Naive thymus-derived CD4-positive, alpha-beta T cell (primary cell): Measurements from ENCODE around the gene COX19. TPM values are rescaled to one million over a fixed set of nuclear protein-coding genes. Genes with fewer than 3 reads are reported as not detected.

Source experiments
- ATAC-seq: fragments of 150-1000 bp; cut with Tn5 transposase; 2 replicates; pipeline ENCODE4 v1.10.0; 2021; ENCODE audit warnings: mild to moderate bottlenecking, moderate library complexity
- CTCF ChIA-PET: fragments of 350-600 bp; sonication (Branson Sonifier 250); formaldehyde crosslinking; loops from one replicate; lab custom pipeline; 2021; ENCODE audit warnings: antibody characterized with exemption; lab: Charles Lee
- POLR2A ChIA-PET: fragments of 350-600 bp; sonication (Branson Sonifier 250); formaldehyde crosslinking; loops from one replicate; lab custom pipeline; 2021; ENCODE audit warnings: antibody characterized with exemption, inconsistent platforms; lab: Charles Lee
- DNase-seq, 9 donors: peaks; one replicate each; pipeline versions ENCODE4 v3.0.0 to v3.0.0-alpha.2; 2020 to 2022; ENCODE audit warnings: mixed read lengths in 1 of 9
- H3K27ac ChIP-seq: one replicate; pipeline ENCODE4 v1.7.0; 2013; ENCODE audit warnings: mild to moderate bottlenecking, low read depth, low read length, moderate library complexity
- H3K27me3 ChIP-seq, 2 donors: one replicate each; pipeline ENCODE4 v1.7.0; 2013; ENCODE audit warnings: low read length in 2 of 2, mild to moderate bottlenecking in 2 of 2, moderate library complexity in 2 of 2; ENCODE audit not compliant: control insufficient read depth in 2 of 2, insufficient read depth in 2 of 2
- H3K36me3 ChIP-seq, 3 experiments: 1 replicate in 2 of 3; 2 replicates in 1 of 3; pipeline ENCODE4 v1.7.0; 2013; ENCODE audit warnings: low read length in 3 of 3, mild to moderate bottlenecking in 3 of 3, moderate library complexity in 1 of 3; ENCODE audit not compliant: insufficient read depth in 3 of 3, control insufficient read depth in 2 of 3
- H3K4me1 ChIP-seq, 2 donors: one replicate each; pipeline ENCODE4 v1.7.0; 2013; ENCODE audit warnings: low read length in 2 of 2, mild to moderate bottlenecking in 2 of 2, moderate library complexity in 1 of 2; ENCODE audit not compliant: control insufficient read depth in 2 of 2, insufficient read depth in 2 of 2
- H3K4me3 ChIP-seq: 2 replicates; pipeline ENCODE4 v1.7.0; 2013; ENCODE audit warnings: mild to moderate bottlenecking, low read length
- H3K9me3 ChIP-seq, 3 experiments: 1 replicate in 2 of 3; 2 replicates in 1 of 3; pipeline ENCODE4 v1.7.0; 2013; ENCODE audit warnings: low read length in 3 of 3; ENCODE audit not compliant: control insufficient read depth in 2 of 3
- H3K27ac Mint-ChIP-seq, 9 donors: one replicate each; pipeline ENCODE4 v1.8.0; 2020 to 2022; ENCODE audit warnings: mixed read lengths in 9 of 9, mild to moderate bottlenecking in 8 of 9, moderate library complexity in 5 of 9, inconsistent platforms in 2 of 9
- H3K27me3 Mint-ChIP-seq, 5 donors: one replicate each; pipeline ENCODE4 v1.8.0; 2021 to 2022; ENCODE audit warnings: mixed read lengths in 5 of 5, mild to moderate bottlenecking in 1 of 5
- H3K36me3 Mint-ChIP-seq, 5 donors: one replicate each; pipeline ENCODE4 v1.8.0; 2020 to 2022; ENCODE audit warnings: mixed read lengths in 5 of 5, mild to moderate bottlenecking in 3 of 5, inconsistent platforms in 1 of 5
- H3K4me1 Mint-ChIP-seq, 7 donors: one replicate each; pipeline ENCODE4 v1.8.0; 2020 to 2022; ENCODE audit warnings: mixed read lengths in 7 of 7, mild to moderate bottlenecking in 3 of 7, inconsistent platforms in 1 of 7
- H3K4me3 Mint-ChIP-seq, 10 donors: one replicate each; pipeline ENCODE4 v1.8.0; 2020 to 2022; ENCODE audit warnings: mild to moderate bottlenecking in 10 of 10, mixed read lengths in 10 of 10, moderate library complexity in 6 of 10, inconsistent platforms in 2 of 10
- H3K9me3 Mint-ChIP-seq, 11 donors: one replicate each; pipeline ENCODE4 v1.8.0; 2020 to 2022; ENCODE audit warnings: mixed read lengths in 11 of 11, mild to moderate bottlenecking in 4 of 11, inconsistent platforms in 1 of 11, moderate library complexity in 1 of 11
- intact Hi-C, 2 donors: fragments of 100-400 bp; cut with micrococcal nuclease; formaldehyde crosslinking; loops; one replicate each; pipeline ENCODE4 v1.15.1; 2023
- polyA plus RNA-seq, 2 donors: library from polyadenylated mRNA; unstranded; fragments of 300-500 nt; fragmentation: Illumina TruSeq; gene quantifications; one replicate each; pipeline ENCODE4 v1.2.3, GENCODE V29; 2021
- total RNA-seq, 6 experiments: library from RNA in 5 of 6; stranded (reverse) in 5 of 6; gene quantifications; 1 replicate in 5 of 6; 2 replicates in 1 of 6; pipeline ENCODE4 v1.2.3 and lab custom pipeline; 2021 to 2026

Gene COX19
- total and polyA plus RNA-seq, 7 experiments from 2014 or later = 18.3 to 48.2 (median 45.1) TPM

- DNase-seq (no peak), ATAC-seq (no peak)
- Mint-ChIP-seq H3K36me3 (peaks cover 0 to 11% (median 0%) of the 10 kb centered on the region in 5 donors), H3K4me3 (no peak overlapping the region), H3K27ac (no peak overlapping the region), H3K4me1 (peaks cover 10 to 22% (median 15%) of the 10 kb centered on the region in 7 donors), H3K9me3 (peaks cover 0 to 4% (median 0%) of the 10 kb centered on the region in 11 donors), H3K27me3 (no peaks in the 10 kb centered on the region)
- Histone ChIP-seq H3K4me3 (no peak overlapping the region), H3K27ac (no peak overlapping the region), H3K4me1 (peaks cover 5 to 10% of the 10 kb centered on the region in 2 donors), H3K36me3 (peaks cover 0 to 21% (median 0%) of the 10 kb centered on the region in 3 experiments), H3K27me3 (no peaks in the 10 kb centered on the region), H3K9me3 (no peaks in the 10 kb centered on the region)
- intact Hi-C loops = no loop called here
- POLR2A ChIA-PET = interaction anchor here (1.3 kb wide), 1 partner anchor 31 kb away, joined by 3 read pairs; the partner anchor contains the start of gene GPR146
- CTCF ChIA-PET = interaction anchor here (1.0 kb wide), 1 partner anchor 19 kb away, joined by 3 read pairs; no protein-coding TSS in a partner anchor
Measured at GRCh38 chr7:1012716-1013095, 37.4 kb upstream of the COX19 start.

DNA sequence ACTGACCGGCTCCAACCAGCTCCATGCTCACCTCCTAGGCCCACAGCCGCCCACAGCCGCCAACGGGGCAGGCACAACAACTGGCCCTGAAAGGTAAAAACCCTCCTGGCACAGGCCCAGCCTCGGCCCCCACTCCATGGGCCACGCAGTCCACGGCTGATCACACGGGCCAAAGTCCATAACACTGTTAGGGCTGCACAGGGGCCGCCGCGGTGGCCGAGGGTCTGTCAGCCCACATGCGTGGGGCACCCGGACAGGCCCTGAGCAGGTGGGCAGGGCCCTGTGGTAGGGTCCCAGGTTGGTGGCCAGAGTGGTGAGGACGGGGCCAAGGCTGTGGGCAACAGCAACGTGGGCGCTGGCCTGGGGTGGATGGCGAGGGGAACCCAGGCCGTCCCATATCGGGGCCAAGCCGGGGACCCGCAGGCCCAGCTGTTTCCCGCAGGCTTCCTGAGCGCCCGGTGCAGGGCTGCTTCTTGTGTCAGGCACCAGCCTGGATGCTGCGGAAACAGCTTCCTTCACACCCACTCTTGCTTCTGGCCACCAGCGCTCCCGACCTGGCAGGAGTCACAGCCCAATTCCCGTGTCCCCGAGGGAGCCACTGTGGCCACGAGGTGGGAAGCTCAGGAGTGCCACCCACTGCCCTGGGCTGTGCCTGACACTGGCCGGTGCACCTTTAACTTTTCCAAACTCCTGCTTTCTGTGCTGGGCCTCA, 36.8 kb upstream of the COX19 start:
- H3K27ac Mint-ChIP-seq = peak overlapping the region in 1 of 9 donors; percentile 83

DNA sequence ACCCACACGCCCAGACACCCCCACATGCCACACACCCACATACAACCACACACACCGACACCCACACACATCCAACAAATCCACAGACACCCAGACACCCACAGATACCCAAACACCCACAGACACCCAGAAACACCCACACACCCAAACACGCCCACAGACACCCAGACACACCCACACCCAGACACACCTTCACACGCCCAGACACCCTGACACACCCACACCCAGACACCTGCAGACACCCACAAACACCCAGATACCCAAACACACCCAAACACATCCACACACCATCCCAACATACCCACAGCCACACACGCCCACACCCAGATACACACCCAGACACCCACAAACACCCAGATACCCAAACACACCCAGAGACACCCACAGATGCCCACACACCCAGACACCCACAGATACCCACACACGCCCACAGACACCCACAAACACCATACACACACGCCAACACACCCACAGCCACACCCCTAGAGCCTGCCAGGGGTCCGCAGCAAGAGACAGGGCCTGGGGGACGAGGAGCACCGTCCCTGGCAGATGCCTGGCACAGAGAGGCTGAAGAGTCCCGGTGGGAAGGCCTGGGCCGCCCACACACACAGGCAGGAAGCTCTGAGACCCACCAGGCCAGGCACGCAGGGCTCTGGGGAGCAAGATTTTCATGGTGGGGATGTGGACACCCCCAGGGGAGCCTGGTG, 36.1 kb upstream of the COX19 start:
- ATAC-seq = peak; percentile 57
- no peak for DNase-seq
- H3K9me3 ChIP-seq = no peaks in the 10 kb centered on the region
- H3K9me3 Mint-ChIP-seq = peaks cover 0 to 4% (median 0%) of the 10 kb centered on the region in 11 donors
- H3K36me3 ChIP-seq = peaks cover 0 to 33% (median 0%) of the 10 kb centered on the region in 3 experiments
- no peak overlapping the region for H3K27ac ChIP-seq
- H3K27me3 Mint-ChIP-seq = no peaks in the 10 kb centered on the region
- no peak overlapping the region for H3K4me3 ChIP-seq
- no peak overlapping the region for H3K4me3 Mint-ChIP-seq
- peak overlapping the region in 4 of 9 donors; percentile 45 to 83 (median 70) for H3K27ac Mint-ChIP-seq
- H3K4me1 ChIP-seq = peaks cover 5 to 10% of the 10 kb centered on the region in 2 donors
- intact Hi-C loops = no loop called here
- ChIA-PET CTCF (interaction anchor here (1.1 kb wide), 1 partner anchor 18 kb away, joined by 3 read pairs; no protein-coding TSS in a partner anchor), POLR2A (interaction anchor here (1.3 kb wide), 1 partner anchor 33 kb away, joined by 3 read pairs; the partner anchor contains the start of gene GPR146)
- H3K4me1 Mint-ChIP-seq = peaks cover 10 to 22% (median 15%) of the 10 kb centered on the region in 7 donors
- no peaks in the 10 kb centered on the region for H3K27me3 ChIP-seq
- H3K36me3 Mint-ChIP-seq = peaks cover 0 to 11% (median 0%) of the 10 kb centered on the region in 5 donors

More for the DNA sequence above, 36.8 kb upstream of the COX19 start:
- POLR2A ChIA-PET = interaction anchor here (1.3 kb wide), 1 partner anchor 32 kb away, joined by 3 read pairs; the partner anchor contains the start of gene GPR146
- intact Hi-C loops = no loop called here
- ATAC-seq (no peak), DNase-seq (no peak)
- no peaks in the 10 kb centered on the region for H3K27me3 ChIP-seq
- Mint-ChIP-seq H3K4me3 (no peak overlapping the region), H3K4me1 (peaks cover 10 to 22% (median 15%) of the 10 kb centered on the region in 7 donors), H3K36me3 (peaks cover 0 to 11% (median 0%) of the 10 kb centered on the region in 5 donors), H3K9me3 (peaks cover 0 to 4% (median 0%) of the 10 kb centered on the region in 11 donors), H3K27me3 (no peaks in the 10 kb centered on the region)
- peaks cover 0 to 27% (median 0%) of the 10 kb centered on the region in 3 experiments for H3K36me3 ChIP-seq
- no peak overlapping the region for H3K27ac ChIP-seq
- H3K4me1 ChIP-seq = peaks cover 5 to 10% of the 10 kb centered on the region in 2 donors
- H3K9me3 ChIP-seq = no peaks in the 10 kb centered on the region
- H3K4me3 ChIP-seq = no peak overlapping the region
- CTCF ChIA-PET = interaction anchor here (1.0 kb wide), 1 partner anchor 18 kb away, joined by 3 read pairs; no protein-coding TSS in a partner anchor

DNA sequence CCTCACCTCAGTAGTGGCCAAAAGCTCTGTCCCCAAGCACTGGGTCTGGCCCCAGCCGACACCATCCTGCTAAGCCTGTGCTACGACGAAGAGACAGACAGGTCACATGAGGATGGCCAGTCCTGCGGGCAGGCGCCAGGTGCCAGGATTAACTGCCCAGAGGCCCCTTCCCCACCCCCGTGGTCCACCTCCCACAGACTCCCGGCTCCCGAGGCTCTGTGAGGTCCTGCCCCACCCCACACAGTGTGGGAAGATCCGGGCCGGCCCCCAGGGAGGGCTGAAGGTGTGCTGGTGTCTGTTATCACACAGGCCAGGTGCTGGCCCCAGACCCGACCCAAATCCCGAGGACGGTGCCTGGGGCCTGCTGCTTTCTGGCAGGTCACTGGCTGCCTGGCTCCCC, 34.9 kb upstream of the COX19 start:
- H3K27ac ChIP-seq = no peak overlapping the region
- Mint-ChIP-seq H3K27ac (no peak overlapping the region), H3K9me3 (peaks cover 0 to 4% (median 0%) of the 10 kb centered on the region in 11 donors), H3K27me3 (no peaks in the 10 kb centered on the region), H3K4me3 (no peak overlapping the region), H3K36me3 (peaks cover 0 to 14% (median 4%) of the 10 kb centered on the region in 5 donors), H3K4me1 (peaks cover 10 to 21% (median 15%) of the 10 kb centered on the region in 7 donors)
- H3K36me3 ChIP-seq = peaks cover 0 to 33% (median 0%) of the 10 kb centered on the region in 3 experiments
- ChIA-PET POLR2A (no interaction called here), CTCF (no interaction called here)
- H3K4me1 ChIP-seq = peaks cover 5 to 10% of the 10 kb centered on the region in 2 donors
- DNase-seq (no peak), ATAC-seq (no peak)
- no peaks in the 10 kb centered on the region for H3K9me3 ChIP-seq
- no peak overlapping the region for H3K4me3 ChIP-seq
- intact Hi-C loops = no loop called here
- no peaks in the 10 kb centered on the region for H3K27me3 ChIP-seq

DNA sequence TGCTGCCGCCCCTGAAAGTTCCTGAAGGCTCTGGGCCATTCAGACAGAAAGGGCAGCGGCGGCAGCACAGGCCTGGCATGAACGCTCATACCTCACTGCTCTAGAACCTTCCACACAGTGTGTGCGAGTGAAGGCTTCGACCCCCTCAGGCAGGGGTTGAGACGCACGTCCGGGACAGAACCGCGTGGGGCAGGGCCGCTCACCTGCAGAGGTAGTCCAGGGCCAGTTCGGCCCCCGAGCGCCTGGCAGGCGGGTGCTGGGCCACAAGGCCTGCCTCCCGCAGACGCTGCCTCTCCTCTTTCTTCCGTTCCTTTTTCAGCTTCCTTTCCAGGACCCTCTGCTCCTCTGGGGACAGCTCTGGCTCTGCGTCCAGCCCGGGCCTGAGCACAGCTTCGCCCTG, 34.4 kb upstream of the COX19 start:
- DNase-seq (no peak), ATAC-seq (no peak)
- Mint-ChIP-seq H3K4me1 (peaks cover 10 to 21% (median 15%) of the 10 kb centered on the region in 7 donors), H3K27ac (no peak overlapping the region), H3K36me3 (peaks cover 0 to 14% (median 4%) of the 10 kb centered on the region in 5 donors), H3K27me3 (no peaks in the 10 kb centered on the region), H3K9me3 (peaks cover 0 to 4% (median 0%) of the 10 kb centered on the region in 11 donors), H3K4me3 (no peak overlapping the region)
- POLR2A ChIA-PET = interaction anchor here (0.6 kb wide), 1 partner anchor 9 kb away, joined by 3 read pairs; no protein-coding TSS in a partner anchor
- H3K4me1 ChIP-seq = peaks cover 5 to 10% of the 10 kb centered on the region in 2 donors
- H3K4me3 ChIP-seq = no peak overlapping the region
- H3K27ac ChIP-seq = no peak overlapping the region
- CTCF ChIA-PET = no interaction called here
- peaks cover 0 to 33% (median 0%) of the 10 kb centered on the region in 3 experiments for H3K36me3 ChIP-seq
- no peaks in the 10 kb centered on the region for H3K27me3 ChIP-seq
- H3K9me3 ChIP-seq = no peaks in the 10 kb centered on the region
- intact Hi-C loops = no loop called here

- Histone ChIP-seq H3K4me3 (no peak overlapping the region), H3K27ac (no peak overlapping the region), H3K4me1 (peaks cover 5 to 10% of the 10 kb centered on the region in 2 donors), H3K36me3 (peaks cover 0 to 33% (median 0%) of the 10 kb centered on the region in 3 experiments), H3K27me3 (no peaks in the 10 kb centered on the region), H3K9me3 (no peaks in the 10 kb centered on the region)
- CTCF ChIA-PET = no interaction called here
- Mint-ChIP-seq H3K4me1 (peaks cover 10 to 16% (median 11%) of the 10 kb centered on the region in 7 donors), H3K27ac (peak overlapping the region in 1 of 9 donors; percentile 25), H3K36me3 (peaks cover 0 to 14% (median 4%) of the 10 kb centered on the region in 5 donors), H3K27me3 (no peaks in the 10 kb centered on the region), H3K9me3 (peaks cover 0 to 4% (median 0%) of the 10 kb centered on the region in 11 donors), H3K4me3 (no peak overlapping the region)
- POLR2A ChIA-PET = no interaction called here
- ATAC-seq (no peak), DNase-seq (no peak)
- intact Hi-C loops = no loop called here
Measured at GRCh38 chr7:1008733-1009363, 33.5 kb upstream of the COX19 start.
